SU-DHL-6 (cell line): Measurements from ENCODE around the gene NTMT1.

Experiments used
- CTCF ChIP-seq: fragments of 200-600 bp; sonication (generic); IDR thresholded peaks from one replicate; pipeline ENCODE4 v1.5.1; 2017; ENCODE audit warnings: antibody characterized with exemption, mild to moderate bottlenecking, low read length, moderate library complexity; ENCODE audit not compliant: insufficient read depth, poor library complexity, severe bottlenecking
- EZH2phosphoT487 ChIP-seq: fragments of 200-600 bp; sonication (generic), shearing (Covaris generic); conservative IDR thresholded peaks from 2 replicates; pipeline ENCODE4 v1.6.1; 2018; ENCODE audit warnings: mild to moderate bottlenecking, antibody characterized with exemption, low read length, moderate library complexity, mixed read lengths

DNA sequence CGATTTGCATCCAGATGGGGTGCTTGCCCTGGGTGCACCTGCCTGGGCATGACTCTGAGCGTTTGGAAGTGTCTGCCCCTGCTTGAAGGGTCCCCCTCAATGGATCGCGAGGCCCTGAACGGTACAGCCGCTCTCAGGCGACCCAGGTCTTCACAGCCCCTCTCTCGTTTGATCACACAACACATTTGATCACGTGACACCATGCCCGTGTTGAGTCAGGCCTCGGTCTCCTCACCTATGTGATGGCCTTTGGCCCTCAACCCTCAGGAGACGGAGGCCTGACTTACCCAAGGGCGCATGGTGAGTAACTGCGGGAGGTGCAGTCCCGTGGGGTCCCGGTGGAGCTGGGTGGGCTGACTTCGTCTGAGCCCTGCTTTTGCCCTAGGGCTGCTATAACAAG is 18.9 kb downstream of the NTMT1 start:
- TF ChIP-seq CTCF: no peak
- TF ChIP-seq EZH2phosphoT487: no peak
